ENCODE data around the gene UVRAG. TPM values are rescaled to one million over a fixed set of nuclear protein-coding genes. Genes with fewer than 3 reads are reported as not detected.
A peak's percentile ranks its signal among the peaks of the same experiment; 100 is the strongest.

The UVRAG gene
- total and polyA plus RNA-seq, 7 donors = 6.2 to 16.8 (median 13.6) TPM

- ATAC-seq (no peak), DNase-seq (no peak)
- Histone ChIP-seq H3K27me3 (ENCODE audit: insufficient read depth in 3 of 3, low read length in 2 of 3) (no peaks in the 10 kb centered on the region), H3K27ac (no peak overlapping the region), H3K4me3 (no peak overlapping the region), H3K4me1 (no peaks in the 10 kb centered on the region), H3K36me3 (ENCODE audit: insufficient read depth in 1 of 2, low read depth in 1 of 2) (peaks cover 2 to 27% of the 10 kb centered on the region in 2 donors), H3K9me3 (no peaks in the 10 kb centered on the region)
- intact Hi-C loops (cut with DNase I) = no loop called here
- 94 to 97% (median 96%) methylated on average over 2 of the region's 2 CpGs for WGBS, 3 donors
- TF ChIP-seq CTCF (IDR thresholded peaks at IDR 0.05) = no peak
These were observed 324.3 kb downstream of the UVRAG start for GRCh38 chr11:76139314-76139713.

GRCh38 chr11:76140912-76141574, 326.0 kb downstream of the UVRAG start:
- Histone ChIP-seq H3K4me3 (no peak overlapping the region), H3K27ac (no peak overlapping the region), H3K9me3 (no peaks in the 10 kb centered on the region), H3K4me1 (no peaks in the 10 kb centered on the region), H3K36me3 (ENCODE audit: insufficient read depth in 1 of 2, low read depth in 1 of 2) (peaks cover 2 to 27% of the 10 kb centered on the region in 2 donors), H3K27me3 (ENCODE audit: insufficient read depth in 3 of 3, low read length in 2 of 3) (no peaks in the 10 kb centered on the region)
- DNase-seq (no peak), ATAC-seq (peak in 3 of 4 donors; percentile 48 to 76 (median 64))
- WGBS, 3 donors = 74 to 92% (median 80%) methylated on average over 22 of the region's 22 CpGs
- intact Hi-C loops (cut with DNase I) = no loop called here
- TF ChIP-seq CTCF (IDR thresholded peaks at IDR 0.05) = no peak

DNA sequence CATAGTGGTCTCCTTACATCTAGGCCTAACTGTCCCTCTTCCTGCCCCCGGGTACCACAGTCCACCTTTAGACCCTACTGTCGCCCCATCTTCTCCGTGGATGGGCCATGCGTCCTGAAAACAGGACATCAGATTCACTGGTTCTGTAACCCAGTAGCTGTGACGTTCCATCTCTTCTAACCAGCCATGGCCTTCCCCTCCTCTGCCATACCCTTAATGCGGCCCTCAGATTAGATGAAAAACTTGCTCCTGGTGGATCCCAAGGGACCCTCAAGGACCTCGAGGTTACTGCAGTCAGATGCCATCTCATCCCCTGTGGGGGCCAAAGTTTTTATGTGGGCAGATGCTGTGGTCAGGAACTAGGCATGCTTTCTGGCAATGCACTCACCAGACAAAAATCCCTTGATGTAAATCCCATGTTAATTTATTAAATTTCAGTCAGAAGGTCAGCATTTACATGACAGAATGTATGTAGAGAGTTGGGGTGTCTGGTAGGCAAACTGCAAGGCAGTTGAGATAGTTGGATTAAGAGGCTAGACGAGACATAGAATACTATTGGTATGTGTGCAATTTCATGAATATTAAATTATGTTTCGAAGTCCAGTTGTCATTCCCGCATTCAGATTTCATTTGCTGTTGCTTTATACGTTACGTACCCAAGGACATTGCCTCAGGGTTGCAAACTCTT, 327.0 kb downstream of the UVRAG start:
- Histone ChIP-seq H3K27ac (no peak overlapping the region), H3K4me1 (no peaks in the 10 kb centered on the region), H3K4me3 (no peak overlapping the region), H3K27me3 (ENCODE audit: insufficient read depth in 3 of 3, low read length in 2 of 3) (no peaks in the 10 kb centered on the region), H3K9me3 (no peaks in the 10 kb centered on the region), H3K36me3 (ENCODE audit: insufficient read depth in 1 of 2, low read depth in 1 of 2) (peaks cover 2 to 27% of the 10 kb centered on the region in 2 donors)
- no peak for ATAC-seq
- intact Hi-C loops (cut with DNase I) = no loop called here
- 88 to 92% (median 89%) methylated on average over 12 of the region's 12 CpGs for WGBS, 3 donors
- no peak for DNase-seq
- TF ChIP-seq CTCF (IDR thresholded peaks at IDR 0.05) = no peak

GRCh38 chr11:76143274-76143673, 328.3 kb downstream of the UVRAG start:
- Histone ChIP-seq H3K9me3 (no peaks in the 10 kb centered on the region), H3K36me3 (ENCODE audit: insufficient read depth in 1 of 2, low read depth in 1 of 2) (peaks cover 2 to 27% of the 10 kb centered on the region in 2 donors), H3K27me3 (ENCODE audit: insufficient read depth in 3 of 3, low read length in 2 of 3) (no peaks in the 10 kb centered on the region), H3K27ac (no peak overlapping the region), H3K4me1 (no peaks in the 10 kb centered on the region), H3K4me3 (no peak overlapping the region)
- DNase-seq (no peak), ATAC-seq (no peak)
- intact Hi-C loops (cut with DNase I) = no loop called here
- TF ChIP-seq CTCF (IDR thresholded peaks at IDR 0.05) = no peak
- 91 to 94% (median 93%) methylated on average over 11 of the region's 11 CpGs for WGBS, 3 donors
